Myocyte (in vitro differentiated cells): Measurements from ENCODE around the gene EPYC. TPM values are rescaled to one million over a fixed set of nuclear protein-coding genes. Genes with fewer than 3 reads are reported as not detected.

Source experiments
- DNase-seq: peaks from one replicate; pipeline ENCODE4 v3.0.0-alpha.2; 2012; ENCODE audit warnings: low read depth
- polyA plus RNA-seq: library from polyadenylated mRNA; unstranded; fragments of >200 nt; gene quantifications from one replicate; pipeline ENCODE4 v1.2.1, GENCODE V29; 2012; ENCODE audit warnings: missing spikeins
- total RNA-seq: library from RNA; depleted of rRNA; stranded (reverse); fragments of >200 nt; gene quantifications from 2 replicates; pipeline ENCODE4 v1.2.3, GENCODE V29; 2014

The EPYC gene
- not detected in 2 replicates for total RNA-seq
- polyA plus RNA-seq: 21.1 TPM

DNA sequence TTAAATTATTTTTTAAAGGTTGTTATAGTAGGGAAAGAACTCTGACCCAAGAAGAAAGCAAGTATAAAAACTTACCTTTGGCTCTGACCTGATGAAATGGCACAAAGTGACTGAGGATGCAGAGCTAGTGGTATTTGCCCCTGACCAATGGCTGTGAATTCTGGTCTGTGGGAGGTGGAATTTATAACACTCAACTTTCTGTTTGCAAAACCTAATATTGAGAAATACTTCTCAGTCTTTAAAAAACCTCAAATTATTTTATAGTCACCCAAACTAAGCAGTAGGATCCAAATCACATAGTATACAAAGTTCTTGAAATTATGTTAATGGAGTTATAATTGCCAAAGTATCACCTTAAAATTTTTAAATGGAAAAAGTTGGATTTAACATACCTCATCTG is at the start of gene EPYC:
EPYC (minus strand) TSS at position 101 of the 400 bp plus-strand sequence. CDS start 2,407 bp downstream, outside the sequence.
- DNase-seq: no peak

DNA sequence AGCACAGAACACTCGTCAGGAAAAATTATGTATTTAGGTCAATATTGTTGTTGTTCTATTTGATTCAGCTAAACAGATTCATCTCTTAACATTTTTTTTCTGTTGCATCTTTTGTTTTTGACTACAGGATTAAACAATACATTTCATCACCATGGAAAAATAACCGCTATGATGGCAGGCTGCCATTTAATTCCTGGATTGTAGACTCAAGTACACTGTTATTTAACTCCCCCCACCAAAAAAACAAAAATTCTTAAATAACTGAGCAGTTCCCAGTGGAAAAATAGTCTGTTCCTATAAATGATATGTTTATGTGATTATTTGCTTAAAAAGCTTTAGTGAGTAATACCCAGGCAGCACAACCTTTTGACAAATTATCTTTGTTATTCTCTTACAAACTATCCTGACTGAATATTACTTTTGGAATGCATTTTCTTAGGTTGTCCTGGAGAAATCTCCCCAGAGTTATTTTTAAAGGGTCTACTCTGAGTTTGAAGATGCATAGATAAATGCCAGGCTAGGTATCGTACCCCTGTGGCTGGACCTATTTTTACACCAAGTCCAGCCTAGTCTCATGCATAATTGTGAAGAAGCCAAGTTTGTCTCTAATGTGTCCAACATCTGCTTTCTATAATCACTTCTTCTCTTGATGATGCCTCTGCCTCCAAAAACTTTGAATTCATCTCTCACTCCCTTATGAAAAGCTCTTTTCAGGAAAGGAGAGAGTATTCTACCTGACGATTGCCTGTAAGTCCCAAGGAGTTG is 49.4 kb upstream of the EPYC start:
- DNase-seq: peak; percentile 78

- DNase-seq: no peak
Observed at GRCh38 chr12:91052026-91052425, 47.3 kb upstream of the EPYC start.

DNA sequence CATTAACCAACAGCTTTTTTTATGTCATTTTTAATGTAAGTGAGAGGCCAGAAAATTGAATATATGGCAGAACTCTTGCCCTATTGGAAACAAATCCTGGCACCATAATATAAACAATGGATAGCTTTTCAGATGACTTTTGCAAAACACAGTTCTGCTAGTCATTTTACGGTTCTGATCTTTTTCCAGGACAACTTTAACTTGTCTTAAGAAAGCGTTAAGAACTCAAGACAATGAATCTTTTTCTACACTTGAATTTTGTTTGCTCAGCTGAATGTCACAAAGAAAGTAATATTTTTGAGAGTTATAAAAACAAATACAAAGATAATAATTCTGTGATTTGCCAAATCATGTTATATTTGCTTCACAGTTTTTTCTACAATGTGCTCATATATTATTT is 39.8 kb upstream of the EPYC start:
- no peak for DNase-seq

DNA sequence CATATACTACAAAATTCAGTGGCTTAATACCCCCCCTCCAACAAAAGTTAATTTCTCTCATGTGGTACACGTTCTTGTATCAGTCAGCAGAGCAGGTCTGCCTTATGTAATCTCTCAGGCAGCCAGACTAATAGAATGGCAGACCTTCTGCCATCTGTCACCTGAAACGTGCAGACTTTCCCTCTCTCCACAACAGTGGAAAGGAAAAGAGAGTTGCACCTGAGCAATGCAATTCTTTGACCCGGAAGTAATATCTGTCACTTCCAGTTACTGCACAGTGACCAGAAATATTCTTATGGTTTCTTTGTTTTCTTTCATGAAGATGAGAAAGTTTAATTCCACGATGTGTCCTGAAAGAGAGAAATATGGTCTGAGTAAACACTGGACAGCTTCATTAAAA is 38.6 kb upstream of the EPYC start:
- no peak for DNase-seq

DNA sequence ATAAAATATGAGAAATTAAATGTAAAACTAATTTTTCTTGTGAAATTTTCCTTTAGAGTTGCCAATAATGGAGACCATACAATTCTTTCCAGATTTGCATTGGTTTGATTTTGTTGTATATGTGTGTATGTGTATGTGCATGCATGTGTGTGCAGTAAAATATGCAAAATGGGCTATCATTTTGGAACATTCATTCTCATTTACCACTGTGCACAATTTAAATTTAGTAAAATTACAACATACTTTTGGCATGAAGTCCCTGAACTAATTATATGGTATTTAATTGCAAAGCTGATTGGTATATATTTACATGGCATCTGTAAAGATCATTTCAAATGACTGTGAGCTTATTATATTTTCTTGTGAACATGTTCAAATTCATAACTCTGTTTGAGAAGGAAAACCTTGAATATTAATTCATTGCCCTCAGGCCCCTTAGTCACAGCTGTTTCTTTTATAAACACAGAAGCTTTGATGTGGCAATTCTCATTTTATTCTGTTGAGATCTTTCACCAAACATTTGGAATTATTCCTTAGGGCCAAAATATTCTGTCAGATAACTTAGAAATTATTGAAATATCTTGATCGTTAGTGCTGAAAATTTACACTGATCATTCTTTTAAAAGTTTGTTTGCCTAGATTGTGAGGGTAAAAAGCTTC is 35.5 kb upstream of the EPYC start:
- DNase-seq: peak; percentile 39

- no peak for DNase-seq
Observed at GRCh38 chr12:91037276-91037675, 32.5 kb upstream of the EPYC start.

DNA sequence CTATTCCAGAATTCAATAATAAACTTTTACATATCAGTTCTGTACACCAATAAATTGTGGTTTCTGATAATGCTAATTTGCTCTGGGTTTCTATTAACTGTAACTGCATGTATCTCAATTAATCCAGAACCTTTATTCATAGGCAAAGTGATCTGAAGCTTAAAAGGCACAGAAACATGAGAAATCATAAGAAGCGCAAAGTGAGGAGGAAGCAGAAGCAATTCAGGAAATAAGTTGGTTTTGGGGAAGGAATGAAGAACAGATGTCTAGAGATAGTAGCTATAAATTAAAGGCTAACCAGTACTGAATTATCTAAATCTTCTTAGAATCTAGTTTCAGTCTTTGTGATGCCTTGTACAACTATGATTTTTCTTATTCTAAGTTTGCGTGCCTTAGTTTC is 28.5 kb upstream of the EPYC start:
- no peak for DNase-seq

DNA sequence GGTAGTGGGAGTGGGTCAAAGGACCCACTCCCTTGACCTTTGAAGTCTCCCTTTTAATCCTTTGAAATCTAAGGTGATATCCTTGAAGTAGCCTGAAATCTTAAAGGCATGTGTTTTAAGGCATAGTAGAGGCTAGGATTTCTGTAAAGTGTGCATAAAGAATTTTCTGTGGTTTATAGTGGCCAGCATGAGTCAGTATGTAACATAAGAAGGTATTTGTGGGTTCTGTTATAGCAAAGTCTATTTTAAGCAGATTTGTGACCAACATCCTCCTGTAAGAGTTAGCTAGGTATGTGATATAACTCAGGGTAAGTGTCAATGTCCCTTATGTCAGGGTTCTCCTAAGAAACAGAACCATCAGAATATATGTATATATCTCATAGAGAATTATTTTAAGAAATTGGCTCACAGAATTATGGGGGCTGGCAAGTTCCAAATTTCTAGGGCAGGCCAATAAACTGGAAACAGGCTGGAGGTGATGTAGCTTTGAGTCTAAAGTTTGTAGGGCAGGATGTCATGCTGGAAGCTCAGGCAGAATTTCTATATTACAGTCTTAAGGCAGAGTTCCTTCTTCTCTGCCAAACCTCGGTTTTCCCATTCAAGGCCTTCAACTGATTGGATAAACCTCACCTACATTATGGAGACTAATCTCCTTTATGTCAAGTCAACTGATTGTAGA is 18.7 kb upstream of the EPYC start:
- DNase-seq: peak; percentile 63

GRCh38 chr12:91021076-91021475 is 16.3 kb upstream of the EPYC start:
- no peak for DNase-seq

DNA sequence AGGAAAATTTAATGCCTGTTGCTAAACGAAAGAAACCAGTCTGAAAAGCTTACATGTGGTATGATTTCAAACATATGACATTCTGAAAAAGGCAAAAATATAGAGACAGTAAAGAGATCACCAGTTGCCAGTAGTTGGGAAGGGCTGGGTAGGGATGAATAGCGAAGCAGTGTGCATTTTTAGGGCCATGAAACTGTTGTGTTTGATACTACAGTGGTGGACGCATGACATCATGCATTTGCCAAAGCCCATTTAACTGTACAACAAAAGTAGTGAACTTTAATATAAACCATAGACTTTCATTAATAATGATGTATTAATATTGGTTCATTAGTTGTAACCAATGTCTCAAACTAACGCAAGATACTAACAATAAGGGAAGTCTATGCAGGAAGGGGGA is 14.7 kb upstream of the EPYC start:
- no peak for DNase-seq

GRCh38 chr12:91017511-91018263 is 12.9 kb upstream of the EPYC start:
- DNase-seq: no peak

DNA sequence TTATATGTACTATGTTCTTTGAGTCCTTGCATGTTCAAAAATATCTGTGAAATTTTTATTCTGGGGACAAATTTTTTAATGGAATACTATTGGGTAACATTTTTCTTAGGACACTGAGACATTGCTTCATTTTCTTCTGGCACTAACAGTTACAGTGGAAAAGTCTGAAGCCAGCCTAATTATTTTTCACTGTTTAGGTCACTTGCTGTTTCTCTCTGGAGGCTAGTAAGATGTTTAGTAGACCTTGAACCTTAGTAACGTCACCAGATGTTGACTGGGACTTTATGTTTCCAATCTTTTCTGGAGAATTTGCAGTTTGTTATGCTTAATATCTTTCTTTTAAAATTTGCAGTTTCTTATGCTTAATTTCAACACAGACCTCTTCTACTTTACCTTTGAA is 12.3 kb upstream of the EPYC start:
- no peak for DNase-seq

DNA sequence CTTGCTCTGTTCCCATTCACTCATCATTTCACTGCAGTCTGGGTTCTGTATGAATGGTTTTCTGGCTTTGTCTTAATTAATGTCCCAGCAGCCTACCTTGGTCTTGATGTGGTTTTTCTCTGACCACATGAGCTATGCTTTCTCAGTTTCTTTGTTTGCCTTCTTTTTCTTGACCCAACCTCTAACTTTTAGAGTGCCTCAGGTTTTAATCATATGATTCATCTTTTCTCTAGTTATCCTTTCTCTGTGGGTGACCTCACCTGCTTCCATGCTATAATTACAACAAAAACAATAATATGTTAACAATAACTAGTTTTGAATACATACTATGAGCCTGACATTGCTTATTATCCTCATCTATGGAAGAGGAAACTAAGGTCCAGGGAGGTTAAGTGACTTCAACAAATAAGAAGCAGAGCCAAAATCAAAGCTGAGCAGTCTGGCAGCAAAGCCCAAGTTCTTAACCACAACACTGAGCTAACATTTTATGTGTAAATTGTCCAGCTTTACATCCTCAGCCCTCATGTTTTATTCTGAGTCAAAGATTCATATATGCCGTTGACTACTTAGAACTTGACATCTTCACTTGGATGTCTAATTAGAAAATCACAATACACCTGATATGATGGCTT is 4.7 kb upstream of the EPYC start:
- DNase-seq: no peak

DNA sequence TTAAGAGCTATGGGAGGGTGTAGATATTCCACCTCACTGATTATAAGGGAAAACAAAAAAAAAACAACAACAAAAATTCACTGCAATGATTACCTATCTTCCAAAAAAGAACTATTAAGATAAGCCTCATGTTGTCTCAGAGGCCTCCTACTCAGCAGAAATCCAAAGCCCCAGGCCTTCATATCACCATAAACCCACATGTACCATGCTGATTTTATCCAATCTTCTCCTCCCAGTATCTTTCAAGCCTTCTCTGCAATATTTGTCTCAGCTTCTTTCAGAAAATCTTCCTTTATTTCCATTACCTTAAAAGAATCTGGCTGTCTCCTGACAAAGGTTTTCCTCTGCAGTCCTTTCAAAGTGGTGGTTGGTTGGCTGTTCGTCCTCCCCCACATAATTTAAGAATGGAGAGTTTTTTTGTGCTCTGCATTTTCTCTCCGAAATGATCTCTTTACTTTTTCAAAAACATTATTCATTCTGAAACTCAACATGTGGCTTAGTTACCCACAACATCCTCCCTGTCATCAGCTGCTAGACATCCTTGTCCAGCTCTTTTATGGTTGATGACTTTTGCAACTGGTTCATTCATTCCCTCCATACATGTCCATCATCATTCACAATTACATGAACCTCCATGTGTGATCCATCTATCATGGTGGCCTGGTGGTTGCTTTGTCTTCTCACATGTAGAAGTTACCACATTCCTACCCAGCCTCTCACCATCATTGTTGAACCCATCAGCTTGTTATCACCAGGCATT is 2.9 kb upstream of the EPYC start:
- DNase-seq: no peak

DNA sequence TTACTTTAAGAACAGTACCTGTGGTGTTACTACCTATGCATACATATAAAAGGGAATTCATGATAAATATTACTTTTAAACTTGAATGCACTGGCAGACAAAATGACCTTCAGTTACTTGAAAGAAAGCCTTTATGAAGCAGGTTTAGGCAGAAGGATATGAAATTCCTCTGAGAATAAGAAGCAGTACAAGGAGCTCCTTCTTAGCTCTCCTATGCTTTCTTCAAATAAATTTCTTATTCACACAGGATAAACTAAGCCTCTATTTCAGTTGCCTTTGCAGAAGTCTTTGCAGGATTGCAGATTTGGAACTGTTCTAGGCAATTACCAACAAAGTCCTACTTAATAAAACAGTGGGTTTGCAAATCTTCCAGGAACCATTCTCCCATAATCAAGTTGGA is 1.0 kb downstream of the EPYC start:
- DNase-seq: no peak

- no peak for DNase-seq
Observed at GRCh38 chr12:91001306-91001705, 3.5 kb downstream of the EPYC start.

- DNase-seq: peak; percentile 40
Observed at GRCh38 chr12:90999966-91000365, 4.8 kb downstream of the EPYC start.

DNA sequence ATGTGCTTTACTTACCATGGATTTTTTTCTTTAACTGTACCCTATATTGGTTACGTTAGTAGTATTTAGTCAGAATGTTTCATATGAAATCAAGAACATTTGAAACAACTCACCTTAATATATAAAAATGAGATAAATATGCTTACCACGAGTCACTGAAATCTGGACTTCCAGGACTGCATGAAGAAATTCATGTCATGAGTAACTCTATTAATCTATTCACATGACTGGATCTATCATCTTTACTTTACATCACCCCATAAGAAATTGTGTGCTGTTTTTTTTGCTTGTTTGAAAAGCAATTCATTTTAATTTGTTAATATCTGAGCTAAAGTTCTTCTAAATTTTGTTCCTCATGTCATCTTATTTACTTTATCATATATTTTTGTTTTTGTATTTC is 5.2 kb downstream of the EPYC start:
- DNase-seq: no peak

GRCh38 chr12:90995010-90995409 is 9.8 kb downstream of the EPYC start:
- DNase-seq: peak; percentile 21
